T-cell (primary cell): ENCODE data around the gene CALML5. TPM values are rescaled to one million over a fixed set of nuclear protein-coding genes. Genes with fewer than 3 reads are reported as not detected.
A peak's percentile ranks its signal among the peaks of the same experiment; 100 is the strongest.

Experiments used
- ATAC-seq, 4 experiments: fragments of 200-7000 bp in 3 of 4; fragments of 150-1000 bp in 1 of 4; cut with Tn5 transposase; replicated peaks in 1 of 4; 1 replicate in 3 of 4; 2 replicates in 1 of 4; pipeline ENCODE4 v1.10.0; 2021; ENCODE audit warnings: moderate library complexity in 3 of 4, mild to moderate bottlenecking in 2 of 4, moderate number of reproducible peaks in 1 of 4
- CTCF ChIA-PET, 2 donors: fragments of 300-600 bp; sonication (Branson Sonifier 250); formaldehyde crosslinking; loops; one replicate each; lab custom pipeline; 2022; ENCODE audit warnings: antibody characterized with exemption in 2 of 2; lab: Charles Lee
- POLR2A ChIA-PET, 2 donors: fragments of 300-600 bp; sonication (Branson Sonifier 250); formaldehyde crosslinking; loops; one replicate each; lab custom pipeline; 2022; ENCODE audit warnings: antibody characterized with exemption in 2 of 2; lab: Charles Lee
- DNase-seq, 35 experiments: peaks; one replicate each; pipeline versions ENCODE4 v3.0.0 to v3.0.0-alpha.2; 2013 to 2023
- H3K27ac ChIP-seq: one replicate; pipeline ENCODE4 v1.5.1; 2013; ENCODE audit warnings: low read length
- H3K27me3 ChIP-seq, 2 experiments: replicated peaks in 1 of 2; 1 replicate in 1 of 2; 2 replicates in 1 of 2; pipeline versions ENCODE4 v1.6.1 to v1.7.0; 2013; ENCODE audit warnings: low read length in 1 of 2, mixed read lengths in 1 of 2; ENCODE audit not compliant: control insufficient read depth in 2 of 2, insufficient read depth in 2 of 2; ENCODE audit errors: extremely low read depth in 1 of 2
- H3K36me3 ChIP-seq, 2 donors: 1 replicate in 1 of 2; 2 replicates in 1 of 2; pipeline versions ENCODE4 v1.6.1 to v1.7.0; 2013; ENCODE audit warnings: low read length in 1 of 2; ENCODE audit not compliant: control insufficient read depth in 2 of 2, insufficient read depth in 1 of 2; ENCODE audit errors: extremely low read depth in 1 of 2
- H3K4me1 ChIP-seq, 2 experiments: 1 replicate in 1 of 2; 2 replicates in 1 of 2; pipeline versions ENCODE4 v1.6.1 to v1.7.0; 2013; ENCODE audit warnings: low read length in 2 of 2, mixed read lengths in 1 of 2; ENCODE audit not compliant: insufficient read depth in 2 of 2, control insufficient read depth in 1 of 2; ENCODE audit errors: extremely low read depth in 1 of 2
- H3K4me3 ChIP-seq, 2 donors: 1 replicate in 1 of 2; 2 replicates in 1 of 2; pipeline versions ENCODE4 v1.5.1 to v1.7.0; 2013; ENCODE audit warnings: mild to moderate bottlenecking in 2 of 2, low read length in 1 of 2, moderate library complexity in 1 of 2; ENCODE audit not compliant: control insufficient read depth in 1 of 2; ENCODE audit errors: extremely low read depth in 1 of 2
- H3K9me3 ChIP-seq: 2 replicates; pipeline ENCODE4 v1.7.0; 2013
- H3K27ac Mint-ChIP-seq, 2 donors: one replicate each; pipeline ENCODE4 v1.8.0; 2020 to 2021; ENCODE audit warnings: mild to moderate bottlenecking in 2 of 2, mixed read lengths in 2 of 2
- H3K27me3 Mint-ChIP-seq, 2 donors: one replicate each; pipeline ENCODE4 v1.8.0; 2021 to 2022; ENCODE audit warnings: mixed read lengths in 2 of 2
- H3K36me3 Mint-ChIP-seq: one replicate; pipeline ENCODE4 v1.8.0; 2021; ENCODE audit warnings: mixed read lengths
- H3K4me1 Mint-ChIP-seq, 3 donors: one replicate each; pipeline ENCODE4 v1.8.0; 2020 to 2022; ENCODE audit warnings: mixed read lengths in 3 of 3, mild to moderate bottlenecking in 1 of 3
- H3K4me3 Mint-ChIP-seq, 3 donors: one replicate each; pipeline ENCODE4 v1.8.0; 2020 to 2022; ENCODE audit warnings: mild to moderate bottlenecking in 3 of 3, mixed read lengths in 3 of 3, moderate library complexity in 3 of 3
- H3K9me3 Mint-ChIP-seq, 3 donors: one replicate each; pipeline ENCODE4 v1.8.0; 2020 to 2022; ENCODE audit warnings: mixed read lengths in 3 of 3
- WGBS: methylation state at CpG from one replicate; pipeline ENCODE4 v1.1.5; 2013; ENCODE audit warnings: missing lambda C conversion rate; ENCODE audit not compliant: insufficient coverage; 5-methylcytosine and 5-hydroxymethylcytosine counted together
- total RNA-seq, 35 experiments: library from RNA in 6 of 35; stranded (reverse) in 6 of 35; fragments of 120-200 nt in 1 of 35; gene quantifications; one replicate each; pipeline versions ENCODE4 v1.2.1 to v1.2.4 and lab custom pipeline; 2013 to 2026

CALML5 gene
- total RNA-seq, result not detected
- total RNA-seq (2013), result not detected
- total RNA-seq (lab: John Stamatoyannopoulos, UW), result 0 to 0.17 (median 0) reads per million in 29 experiments

GRCh38 chr10:5499493-5500140 lies at the start of gene CALML5:
TSS of gene CALML5 (minus strand) at chr10:5499570. CDS start at chr10:5499438, 132 bp downstream.
- no peaks in the 10 kb centered on the region for H3K9me3 ChIP-seq
- H3K27me3 Mint-ChIP-seq, result peaks cover 8 to 10% of the 10 kb centered on the region in 2 donors
- H3K4me1 Mint-ChIP-seq, result peaks cover 0 to 8% (median 0%) of the 10 kb centered on the region in 3 donors
- ATAC-seq, result no peak
- H3K36me3 ChIP-seq, result no peaks in the 10 kb centered on the region
- CTCF ChIA-PET, result no interaction called here
- H3K27me3 ChIP-seq, result peaks cover 0 to 29% of the 10 kb centered on the region in 2 experiments
- DNase-seq, result no peak
- no peak within 1 kb of the TSS for H3K4me3 ChIP-seq
- 66% methylated on average over 2 of the region's 10 CpGs for WGBS
- H3K4me3 Mint-ChIP-seq, result no peak within 1 kb of the TSS
- no peaks in the 10 kb centered on the region for H3K4me1 ChIP-seq
- no peak within 1 kb of the TSS for H3K27ac Mint-ChIP-seq
- H3K36me3 Mint-ChIP-seq, result no peaks in the 10 kb centered on the region
- POLR2A ChIA-PET, result no interaction called here
- no peak within 1 kb of the TSS for H3K27ac ChIP-seq
- no peaks in the 10 kb centered on the region for H3K9me3 Mint-ChIP-seq

- Mint-ChIP-seq H3K27ac (no peak overlapping the region), H3K4me3 (no peak overlapping the region), H3K36me3 (no peaks in the 10 kb centered on the region), H3K27me3 (no peaks in the 10 kb centered on the region), H3K9me3 (peaks cover 0 to 4% (median 3%) of the 10 kb centered on the region in 3 donors), H3K4me1 (peaks cover 25 to 29% (median 28%) of the 10 kb centered on the region in 3 donors)
- WGBS, result 87% methylated on average over 9 of the region's 16 CpGs
- ChIA-PET POLR2A (no interaction called here), CTCF (no interaction called here)
- Histone ChIP-seq H3K27ac (no peak overlapping the region), H3K4me3 (no peak overlapping the region), H3K4me1 (peaks cover 24 to 41% of the 10 kb centered on the region in 2 experiments), H3K36me3 (no peaks in the 10 kb centered on the region), H3K9me3 (no peaks in the 10 kb centered on the region), H3K27me3 (peaks cover 0 to 3% of the 10 kb centered on the region in 2 experiments)
- DNase-seq (no peak), ATAC-seq (no peak)
Measured at GRCh38 chr10:5547931-5548660, 48.7 kb upstream of the CALML5 start.

- Mint-ChIP-seq H3K4me3 (no peak overlapping the region), H3K36me3 (no peaks in the 10 kb centered on the region), H3K4me1 (peaks cover 20 to 24% (median 23%) of the 10 kb centered on the region in 3 donors), H3K27me3 (no peaks in the 10 kb centered on the region), H3K27ac (peak overlapping the region in 1 of 2 donors; percentile 8), H3K9me3 (peaks cover 3 to 7% (median 4%) of the 10 kb centered on the region in 3 donors)
- no peak for DNase-seq
- peaks cover 20 to 36% of the 10 kb centered on the region in 2 experiments for H3K4me1 ChIP-seq
- H3K36me3 ChIP-seq, result no peaks in the 10 kb centered on the region
- ATAC-seq, result no peak
- CTCF ChIA-PET, result no interaction called here
- H3K9me3 ChIP-seq, result peaks cover under 1% of the 10 kb centered on the region
- WGBS, result no CpG with 5 or more reads among the region's 4 CpGs
- H3K27me3 ChIP-seq, result peaks cover 0 to 3% of the 10 kb centered on the region in 2 experiments
- no peak overlapping the region for H3K27ac ChIP-seq
- H3K4me3 ChIP-seq, result no peak overlapping the region
- POLR2A ChIA-PET, result no interaction called here
Measured at GRCh38 chr10:5547681-5547930, 48.2 kb upstream of the CALML5 start.

GRCh38 chr10:5546891-5547680 lies 47.7 kb upstream of the CALML5 start:
- peaks cover 2% of the 10 kb centered on the region for H3K9me3 ChIP-seq
- Mint-ChIP-seq H3K27ac (peak overlapping the region; percentile 8 to 64), H3K36me3 (no peaks in the 10 kb centered on the region), H3K4me1 (peaks cover 15 to 19% (median 18%) of the 10 kb centered on the region in 3 donors), H3K4me3 (no peak overlapping the region), H3K9me3 (peaks cover 4 to 7% (median 7%) of the 10 kb centered on the region in 3 donors), H3K27me3 (no peaks in the 10 kb centered on the region)
- ATAC-seq (no peak), DNase-seq (no peak)
- no peaks in the 10 kb centered on the region for H3K36me3 ChIP-seq
- ChIA-PET POLR2A (no interaction called here), CTCF (no interaction called here)
- H3K4me3 ChIP-seq, result no peak overlapping the region
- H3K27me3 ChIP-seq, result peaks cover 0 to 3% of the 10 kb centered on the region in 2 experiments
- peaks cover 15 to 30% of the 10 kb centered on the region in 2 experiments for H3K4me1 ChIP-seq
- H3K27ac ChIP-seq, result no peak overlapping the region
- WGBS, result 92% methylated on average over 4 of the region's 7 CpGs

- ChIA-PET CTCF (no interaction called here), POLR2A (no interaction called here)
- Mint-ChIP-seq H3K4me3 (no peak overlapping the region), H3K36me3 (peaks cover 2% of the 10 kb centered on the region), H3K9me3 (peaks cover 4 to 11% (median 9%) of the 10 kb centered on the region in 3 donors), H3K27ac (no peak overlapping the region), H3K4me1 (peaks cover 7 to 9% (median 8%) of the 10 kb centered on the region in 3 donors), H3K27me3 (no peaks in the 10 kb centered on the region)
- Histone ChIP-seq H3K36me3 (no peaks in the 10 kb centered on the region), H3K27ac (no peak overlapping the region), H3K4me1 (peaks cover 15 to 21% of the 10 kb centered on the region in 2 experiments), H3K9me3 (peaks cover 2% of the 10 kb centered on the region), H3K27me3 (peaks cover 0 to 3% of the 10 kb centered on the region in 2 experiments), H3K4me3 (no peak overlapping the region)
- ATAC-seq, result no peak
- 91% methylated on average over 19 of the region's 23 CpGs for WGBS
- DNase-seq, result no peak
Measured at GRCh38 chr10:5545778-5546710, 46.7 kb upstream of the CALML5 start.
